Activated T-helper 2 cell treated with anti-CD3 and anti-CD28 coated beads, Interferon-gamma antibody, Interleukin-2, Interleukin-4, amounts not matched to agents 10 μg/mL and 5 μg/mL and 100 μg/mL, durations not matched to agents 14 hours and 24 hours and 36 hours (primary cell): ENCODE data around the gene OR7A17. TPM values are rescaled to one million over a fixed set of nuclear protein-coding genes. Genes with fewer than 3 reads are reported as not detected.

ENCODE experiments used
- DNase-seq: peaks from one replicate; pipeline ENCODE4 v3.0.0; 2021; ENCODE audit warnings: low spot score
- H3K27ac Mint-ChIP-seq: one replicate; pipeline ENCODE4 v1.8.0; 2021; ENCODE audit warnings: mixed read lengths
- H3K27me3 Mint-ChIP-seq: one replicate; pipeline ENCODE4 v1.8.0; 2021; ENCODE audit warnings: low read depth, mixed read lengths
- H3K36me3 Mint-ChIP-seq: one replicate; pipeline ENCODE4 v1.8.0; 2021; ENCODE audit warnings: low read depth, mixed read lengths
- H3K4me1 Mint-ChIP-seq: one replicate; pipeline ENCODE4 v1.8.0; 2021; ENCODE audit warnings: low read depth, mixed read lengths
- H3K4me3 Mint-ChIP-seq: one replicate; pipeline ENCODE4 v1.8.0; 2021; ENCODE audit warnings: low read depth, mild to moderate bottlenecking, moderate library complexity, mixed read lengths
- H3K9me3 Mint-ChIP-seq: one replicate; pipeline ENCODE4 v1.8.0; 2021; ENCODE audit warnings: mixed read lengths
- intact Hi-C: fragments of 100-400 bp; cut with micrococcal nuclease; formaldehyde crosslinking; loops from one replicate; pipeline ENCODE4 v1.15.1; 2023
- total RNA-seq: library from RNA; stranded (reverse); gene quantifications from 2 replicates; pipeline ENCODE4 v1.2.3, GENCODE V29; 2022

The OR7A17 gene
- total RNA-seq, 1 donor from 2014 or later = not detected

GRCh38 chr19:14843169-14843568 is 42.8 kb downstream of the OR7A17 start:
- H3K27ac Mint-ChIP-seq = no peak overlapping the region
- H3K36me3 Mint-ChIP-seq = no peaks in the 10 kb centered on the region
- no peak overlapping the region for H3K4me3 Mint-ChIP-seq
- intact Hi-C loops = no loop called here
- H3K27me3 Mint-ChIP-seq = peaks cover 4% of the 10 kb centered on the region
- no peaks in the 10 kb centered on the region for H3K9me3 Mint-ChIP-seq
- no peaks in the 10 kb centered on the region for H3K4me1 Mint-ChIP-seq
- no peak for DNase-seq

GRCh38 chr19:14840206-14840605 is 45.7 kb downstream of the OR7A17 start:
- Mint-ChIP-seq H3K4me3 (no peak overlapping the region), H3K9me3 (no peaks in the 10 kb centered on the region), H3K27ac (no peak overlapping the region), H3K27me3 (peaks cover 4% of the 10 kb centered on the region), H3K4me1 (no peaks in the 10 kb centered on the region), H3K36me3 (no peaks in the 10 kb centered on the region)
- no peak for DNase-seq
- intact Hi-C loops = no loop called here

- Mint-ChIP-seq H3K4me1 (no peaks in the 10 kb centered on the region), H3K27me3 (no peaks in the 10 kb centered on the region), H3K27ac (no peak overlapping the region), H3K36me3 (no peaks in the 10 kb centered on the region), H3K9me3 (no peaks in the 10 kb centered on the region), H3K4me3 (no peak overlapping the region)
- intact Hi-C loops = no loop called here
- DNase-seq = no peak
These were observed 48.5 kb downstream of the OR7A17 start for GRCh38 chr19:14837391-14837790.

- Mint-ChIP-seq H3K4me1 (no peaks in the 10 kb centered on the region), H3K27me3 (no peaks in the 10 kb centered on the region), H3K36me3 (no peaks in the 10 kb centered on the region), H3K4me3 (no peak within 1 kb of the TSS), H3K27ac (no peak within 1 kb of the TSS), H3K9me3 (no peaks in the 10 kb centered on the region)
- intact Hi-C loops = no loop called here
- no peak for DNase-seq
These were observed 50.9 kb downstream of the OR7A17 start, which contains the start of the genes OR7A5 and OR7C1 for GRCh38 chr19:14835011-14835410. Gene OR7A5 (minus strand): TSS chr19:14835185. CDS start chr19:14828241, 6,944 bp downstream. Gene OR7C1 (minus strand): TSS chr19:14835185. CDS start chr19:14800136, 35,049 bp downstream.

GRCh38 chr19:14830702-14831101 is 55.2 kb downstream of the OR7A17 start:
- Mint-ChIP-seq H3K36me3 (no peaks in the 10 kb centered on the region), H3K27ac (no peak overlapping the region), H3K4me1 (no peaks in the 10 kb centered on the region), H3K9me3 (no peaks in the 10 kb centered on the region), H3K4me3 (no peak overlapping the region), H3K27me3 (no peaks in the 10 kb centered on the region)
- intact Hi-C loops = no loop called here
- DNase-seq = no peak

Other genes starting within 250 kb of the OR7A17 start
- not detected in 2 replicates for gene ADGRE3, start 211.3 kb downstream of the OR7A17 start, total RNA-seq
- gene ZNF333, start 196.1 kb downstream of the OR7A17 start, total RNA-seq = 13.0 and 13.8 TPM in 2 replicates
- gene ADGRE2, start 107.6 kb downstream of the OR7A17 start, total RNA-seq = 2.7 and 3.6 TPM in 2 replicates
- not detected in 2 replicates for gene OR7A5, start 50.9 kb downstream of the OR7A17 start, total RNA-seq
- not detected in 2 replicates for gene OR7C1, start 50.9 kb downstream of the OR7A17 start, total RNA-seq
- gene OR7A10, start 37.2 kb downstream of the OR7A17 start, total RNA-seq = not detected in 2 replicates
- gene OR7C2, start 55.4 kb upstream of the OR7A17 start, total RNA-seq = not detected in 2 replicates
- gene SLC1A6, start 93.7 kb upstream of the OR7A17 start, total RNA-seq = not detected in 2 replicates
- not detected in 2 replicates for gene CASP14, start 163.3 kb upstream of the OR7A17 start, total RNA-seq
- gene OR1I1, start 196.1 kb upstream of the OR7A17 start, total RNA-seq = not detected in 2 replicates
- gene SYDE1, start 221.3 kb upstream of the OR7A17 start, total RNA-seq = 1.9 and 2.5 TPM in 2 replicates